Hippocampal formation (tissue), 2 donors: ENCODE data around the gene PPP1R12C.
"Not testable (repeated sequence)": the region's sequence is repeated elsewhere in the genome, so short reads cannot be mapped to it uniquely, and the experiment has no call there.

Experiments
- DNase-seq, 2 donors: peaks; one replicate each; lab custom pipeline; 2025; lab: John Stamatoyannopoulos, UW

PPP1R12C gene

DNA sequence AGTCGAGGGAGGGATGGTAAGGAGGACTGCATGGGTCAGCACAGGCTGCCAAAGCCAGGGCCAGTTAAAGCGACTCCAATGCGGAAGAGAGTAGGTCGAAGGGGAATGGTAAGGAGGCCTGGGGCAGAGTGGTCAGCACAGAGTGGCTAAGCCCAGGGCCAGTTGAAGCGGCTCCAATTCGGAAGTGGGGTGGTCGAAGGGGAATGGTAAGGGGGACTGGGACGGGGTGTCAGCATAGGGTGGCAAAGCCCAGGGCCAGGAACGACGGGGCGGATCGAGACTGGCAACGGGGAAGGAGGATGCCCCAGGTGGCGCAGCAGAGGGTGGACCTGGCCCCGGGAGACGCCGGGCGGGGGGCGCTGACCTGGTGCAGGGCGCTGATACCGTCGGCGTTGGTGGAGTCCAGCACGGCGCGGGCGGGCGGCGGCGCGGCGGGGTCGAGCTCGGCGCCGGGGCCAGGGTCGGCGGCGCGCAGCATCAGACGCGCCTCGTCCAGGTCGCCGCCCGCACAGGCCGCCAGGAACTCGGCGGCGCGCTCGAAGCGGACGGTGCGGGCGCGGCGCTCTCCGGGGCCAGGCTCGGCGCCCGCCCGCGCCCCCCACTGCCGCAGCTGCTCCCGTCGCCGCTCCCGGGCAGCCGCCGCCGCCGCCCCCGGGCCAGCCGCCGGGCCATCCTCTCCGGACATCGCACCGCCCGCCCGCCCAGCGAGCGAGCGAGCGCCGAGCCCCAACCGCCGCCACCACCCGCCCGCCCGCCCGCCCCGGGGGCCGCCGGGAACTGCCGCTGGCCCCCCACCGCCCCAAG lies at the start of gene PPP1R12C:
PPP1R12C (minus strand) TSS at position 779 of the 804 bp plus-strand sequence; CDS start at position 685, 94 bp downstream.
- DNase-seq: no peak

DNA sequence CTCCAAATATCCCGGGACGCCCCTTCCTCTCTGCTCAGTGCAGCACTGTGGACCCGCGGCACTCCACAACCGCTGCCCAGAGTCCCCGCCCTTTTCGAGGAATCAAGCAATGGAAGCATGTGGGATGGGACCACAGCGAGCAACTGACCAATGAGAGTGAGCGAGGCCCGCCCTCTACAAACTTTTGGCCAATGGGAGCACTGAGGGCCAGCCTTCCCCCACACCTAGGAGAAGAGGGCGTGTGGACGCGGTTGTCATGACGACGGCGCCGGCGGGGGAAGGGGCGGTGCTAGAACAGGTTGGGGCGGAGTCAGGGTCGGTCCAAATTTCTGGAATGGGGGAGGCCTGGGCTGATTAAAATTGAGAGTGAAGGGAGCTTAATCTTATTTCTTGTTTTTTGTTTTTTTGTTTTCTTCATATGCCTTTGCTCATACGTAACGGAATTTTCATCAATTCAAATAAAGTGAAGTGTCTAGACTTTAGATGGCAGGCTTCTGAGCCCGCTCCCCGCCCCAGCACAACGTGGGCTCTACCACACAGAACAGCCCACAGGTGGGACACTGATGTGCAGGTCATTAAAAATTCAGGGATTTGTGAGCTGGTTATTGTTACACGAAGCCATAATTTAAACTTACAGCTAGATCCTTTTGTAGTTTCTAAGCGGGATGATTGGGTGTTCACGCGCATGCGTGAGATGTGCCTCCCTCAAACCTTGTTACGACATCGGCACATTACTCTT lies 49.3 kb upstream of the PPP1R12C start, which contains the start of gene DNAAF3:
DNAAF3 (minus strand) TSS at position 84 of the 739 bp plus-strand sequence. CDS start 200 bp downstream, outside the sequence.
- DNase-seq: peak; percentile 80 to 84

DNA sequence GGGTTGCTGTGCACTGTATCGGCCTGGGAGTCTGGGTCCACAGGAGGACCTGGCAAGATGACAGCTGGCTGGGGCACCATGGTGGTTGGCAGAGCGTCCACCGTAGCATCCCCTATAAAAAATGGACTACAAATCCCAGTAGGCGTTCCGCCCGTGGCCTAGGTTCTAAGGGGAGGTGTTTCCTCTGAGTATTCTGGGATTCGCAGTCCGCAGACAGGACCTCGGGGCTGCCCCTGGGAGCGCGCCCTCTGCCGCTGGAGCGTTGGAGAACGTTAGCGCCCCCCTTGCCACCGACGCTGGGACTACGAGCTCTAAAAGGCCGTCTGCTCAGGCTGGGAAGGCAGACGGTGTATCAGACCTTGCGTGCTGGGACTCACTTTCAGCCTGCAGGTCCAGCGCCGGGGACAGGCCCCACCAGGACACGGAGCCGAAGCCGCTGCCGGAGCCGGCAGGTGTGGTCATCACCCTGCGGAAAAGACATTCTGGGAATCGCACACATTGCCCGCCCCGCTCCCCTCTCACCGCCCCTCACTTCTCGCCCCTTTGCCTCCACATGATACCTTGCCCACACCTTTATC lies 48.6 kb upstream of the PPP1R12C start:
- no peak for DNase-seq

DNA sequence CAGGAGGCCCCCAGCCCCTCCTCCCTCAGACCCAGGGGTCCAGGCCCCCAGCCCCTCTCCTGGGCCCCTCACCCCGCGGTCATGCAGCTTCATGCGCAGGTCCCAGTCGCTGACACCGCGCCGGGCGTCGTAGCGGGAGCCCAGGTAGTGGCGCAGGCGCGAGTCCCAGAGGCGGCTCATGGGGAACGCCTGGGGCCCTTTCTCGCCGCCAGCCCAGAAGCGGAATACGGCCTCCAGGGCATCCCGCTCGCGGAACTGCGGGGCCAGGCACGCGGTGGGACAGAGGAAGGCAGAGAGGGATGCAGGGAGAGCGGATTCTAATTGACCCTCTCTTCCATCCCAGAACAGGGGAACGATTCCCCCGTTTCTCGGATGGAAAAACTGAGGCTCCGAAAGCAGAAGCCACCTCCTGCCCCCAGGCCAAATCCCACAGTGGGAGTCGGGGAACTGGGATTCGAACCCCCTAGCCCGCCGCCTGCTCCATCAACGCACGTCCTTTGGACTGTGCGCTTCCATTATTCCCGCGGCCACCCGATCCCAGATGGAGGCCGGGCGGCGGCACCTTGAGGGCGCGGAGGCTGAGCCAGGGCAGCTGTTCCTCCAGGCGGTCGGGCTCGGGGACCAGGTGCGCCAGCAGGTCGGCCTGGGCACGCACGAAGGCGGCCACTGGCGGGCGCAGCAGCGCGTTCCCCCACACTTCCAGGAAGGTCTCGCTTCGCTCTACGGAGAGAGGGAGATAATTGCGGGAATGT lies 44.3 kb upstream of the PPP1R12C start:
- no peak for DNase-seq

DNA sequence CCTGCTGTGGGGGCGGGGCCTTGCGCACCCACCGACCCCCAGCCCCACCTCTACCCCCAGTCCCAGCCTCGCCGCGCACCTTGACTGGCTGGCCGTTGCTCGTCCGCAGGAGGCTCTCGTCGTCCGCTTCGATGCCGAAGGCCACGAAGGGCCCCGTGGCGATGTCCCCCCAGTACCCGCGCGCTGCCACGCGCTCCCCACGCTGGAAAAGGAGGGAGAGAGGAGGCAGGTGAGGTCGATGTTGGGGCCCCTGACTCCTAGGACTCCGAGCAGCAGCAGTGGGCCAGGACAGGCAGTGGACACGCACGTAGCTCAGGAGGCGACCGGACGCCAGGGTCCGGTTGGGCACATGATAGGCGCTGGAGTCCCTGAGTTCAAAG lies 43.5 kb upstream of the PPP1R12C start:
- no peak for DNase-seq

DNA sequence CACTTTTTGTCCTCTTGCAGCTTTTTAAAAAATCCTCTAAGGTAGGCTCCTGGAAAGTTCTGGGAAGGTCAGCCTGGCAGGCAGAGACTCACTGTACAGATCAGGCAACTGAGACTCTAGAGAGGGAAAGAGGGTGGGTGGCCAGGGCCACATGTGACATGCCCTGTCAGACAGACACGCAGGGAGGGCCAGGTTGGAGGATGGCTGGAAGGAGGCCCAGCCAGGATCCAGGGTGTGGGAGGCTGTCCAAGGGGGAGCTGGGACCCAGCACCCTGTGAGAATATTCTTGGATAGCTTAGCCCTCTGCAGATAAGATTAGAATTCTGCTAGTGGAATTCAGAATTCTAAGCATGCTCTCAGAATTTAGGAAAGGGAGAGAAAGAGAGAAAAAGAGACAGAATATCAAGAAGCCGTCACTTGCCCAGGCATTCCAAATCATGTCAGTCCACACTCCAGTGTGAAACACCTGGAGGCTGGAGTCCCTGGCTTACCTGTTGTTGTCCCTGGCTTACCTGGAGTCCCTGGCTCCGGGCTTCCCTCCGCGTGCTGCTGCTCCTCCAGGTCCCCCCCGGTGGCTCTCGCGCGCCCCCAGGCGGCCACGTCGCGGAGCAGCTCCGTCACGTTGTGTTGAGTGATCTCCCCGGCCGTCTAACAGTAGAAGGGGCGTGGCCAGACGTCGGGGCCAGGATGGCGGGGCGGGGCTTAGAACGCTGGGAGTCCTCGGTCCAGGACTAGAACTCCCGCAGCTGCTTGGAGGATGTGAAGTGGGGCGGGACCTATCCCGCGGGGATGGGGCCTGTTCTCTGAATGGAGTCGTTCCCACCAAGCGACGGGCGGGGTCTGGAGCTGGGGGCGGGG lies 42.9 kb upstream of the PPP1R12C start:
- peak; percentile 10 for DNase-seq

DNA sequence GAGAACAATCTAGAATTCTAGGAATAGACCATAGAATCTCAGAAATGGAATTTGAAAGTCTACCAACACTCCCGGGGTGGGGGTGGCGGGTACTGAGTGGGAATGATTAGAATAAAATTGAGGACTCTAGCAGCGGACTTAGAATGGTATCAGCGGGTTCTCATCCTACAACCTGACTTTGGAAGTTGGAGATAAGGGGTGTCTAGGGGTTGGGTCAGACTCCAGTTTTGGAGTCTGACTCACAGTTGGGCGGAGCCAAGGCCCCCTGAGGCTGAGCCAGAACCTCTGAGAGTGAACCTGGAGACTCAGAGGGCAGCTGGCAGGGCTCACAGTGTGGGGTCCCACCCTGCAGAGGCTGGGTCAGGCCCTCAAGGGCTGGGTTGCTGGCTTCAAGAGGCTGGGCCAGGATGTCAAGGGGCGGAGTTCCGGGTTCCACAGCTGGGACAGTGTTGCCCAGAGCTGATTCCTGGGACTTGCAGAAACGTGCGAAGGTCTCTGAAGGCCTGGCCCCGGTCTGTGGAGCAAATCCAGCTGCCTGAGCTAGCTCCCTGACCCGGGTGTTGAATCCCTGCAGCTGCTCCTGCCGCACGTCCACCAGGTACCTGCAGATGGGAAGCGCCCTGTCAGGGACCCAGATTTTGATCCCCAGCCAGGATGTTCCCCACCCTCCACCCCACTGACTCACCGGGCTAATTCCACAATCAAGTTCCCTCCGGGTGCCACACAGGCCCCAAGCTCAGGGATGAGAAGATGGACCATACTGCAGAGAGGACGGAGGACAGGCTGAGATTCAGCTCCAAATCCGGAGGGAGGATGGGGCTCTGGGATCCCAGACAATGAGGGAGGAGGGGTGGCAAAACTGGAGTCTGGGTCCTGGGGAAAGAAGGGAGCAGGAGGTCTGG lies 41.7 kb upstream of the PPP1R12C start:
- no peak for DNase-seq

DNA sequence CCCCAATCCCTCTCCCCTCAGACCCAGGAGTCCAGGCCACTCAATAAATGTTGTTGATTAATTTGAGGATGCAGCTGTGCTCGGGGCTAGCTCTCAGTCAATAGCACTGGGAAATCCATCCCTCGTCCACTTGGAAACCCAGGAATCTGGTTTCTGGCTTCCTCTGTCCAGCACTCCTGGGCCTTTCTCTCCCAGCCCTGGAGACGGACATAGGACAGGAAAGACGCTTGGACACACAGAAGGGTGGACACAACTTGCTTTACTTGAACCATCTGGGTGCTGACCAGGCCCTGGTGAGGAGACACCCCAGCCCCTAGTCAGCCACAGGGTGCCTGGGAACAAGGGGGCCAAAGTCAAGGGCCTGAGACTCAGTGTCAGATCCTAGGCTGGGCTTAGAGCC lies 41.0 kb upstream of the PPP1R12C start:
- no peak for DNase-seq

DNA sequence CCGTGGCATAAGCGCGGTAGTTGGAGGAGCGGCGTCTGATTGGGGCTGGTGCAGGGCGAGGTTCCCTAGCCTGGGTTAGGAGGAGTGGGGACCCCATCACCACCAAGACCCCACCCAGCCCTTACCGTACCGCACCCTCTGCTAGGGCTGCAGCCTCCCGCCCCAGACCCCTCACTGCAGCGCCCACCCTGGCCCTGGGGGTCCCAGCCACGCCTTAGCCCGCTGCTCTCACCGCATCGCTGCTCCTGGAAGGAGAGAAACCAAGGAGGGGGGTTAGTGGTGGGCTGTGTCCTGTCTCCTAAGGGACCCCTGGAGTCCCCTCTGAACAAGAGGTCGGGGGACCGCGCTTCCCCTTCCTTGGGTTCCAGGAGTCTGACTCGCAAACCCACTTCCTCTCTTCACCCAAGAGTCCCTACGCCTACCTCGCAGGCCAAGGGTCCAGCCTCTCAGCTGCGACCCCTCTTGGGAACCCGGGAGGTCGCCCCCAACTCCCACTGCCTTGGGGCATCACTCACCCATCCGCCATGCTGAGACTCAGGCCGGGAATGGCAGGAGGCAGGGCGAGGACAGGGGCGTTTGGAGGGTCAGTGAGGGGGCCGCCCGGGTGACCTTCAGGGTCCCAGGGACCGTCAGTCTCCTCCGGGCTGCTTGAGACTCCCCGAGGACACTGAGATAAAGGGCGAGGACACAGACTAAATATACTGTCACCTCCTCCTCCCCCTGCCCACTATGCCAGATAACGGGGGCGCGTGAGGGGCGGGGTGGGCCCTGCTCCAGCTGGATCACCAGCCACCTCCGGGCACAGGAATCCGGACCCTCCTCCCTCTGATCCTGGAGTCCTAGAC lies 39.8 kb upstream of the PPP1R12C start, which contains the start of gene TNNI3:
TNNI3 (minus strand) TSS at position 669 of the 845 bp plus-strand sequence; CDS start at position 526, 143 bp downstream.
- DNase-seq: no peak

DNA sequence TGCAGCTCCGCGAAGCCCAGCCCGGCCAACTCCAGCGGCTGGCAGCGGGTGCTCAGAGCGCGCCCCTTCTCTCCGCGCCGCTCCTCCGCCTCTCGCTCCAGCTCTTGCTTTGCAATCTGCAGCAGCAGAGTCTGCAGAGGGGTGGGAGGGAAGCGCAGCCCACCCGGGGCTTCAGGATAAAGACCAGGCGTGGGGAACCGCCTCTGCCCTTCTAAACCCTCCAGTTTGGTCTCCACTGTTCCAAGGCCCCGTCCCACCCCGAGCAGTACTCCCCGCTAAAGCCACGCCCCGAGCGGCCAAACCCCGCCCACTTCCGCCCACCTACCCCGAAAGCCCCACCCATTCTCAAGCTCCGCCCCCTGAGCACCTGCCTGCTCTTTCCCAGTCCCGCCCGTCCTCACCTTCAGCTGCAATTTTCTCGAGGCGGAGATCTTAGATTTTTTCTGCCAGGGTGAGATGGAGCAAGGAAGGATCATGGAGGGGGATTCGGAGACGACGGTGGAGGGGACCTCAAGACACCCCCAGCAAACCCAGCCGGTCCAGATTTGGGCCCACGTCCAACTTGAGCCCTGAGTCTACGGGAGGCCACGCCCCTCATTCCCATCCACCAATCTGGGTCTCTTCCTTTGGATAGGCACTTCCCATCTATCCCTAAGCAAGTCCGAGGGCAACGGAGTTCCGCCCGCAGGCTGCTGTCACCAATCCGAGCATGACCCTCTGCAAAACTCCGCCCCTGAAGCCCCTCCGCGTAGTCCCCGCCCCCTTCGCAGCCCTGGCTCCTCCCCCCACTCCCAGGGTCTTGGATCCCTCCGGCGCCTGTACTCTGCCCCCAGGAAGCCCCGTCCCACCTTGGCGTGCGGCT lies 39.0 kb upstream of the PPP1R12C start:
- DNase-seq: no peak

DNA sequence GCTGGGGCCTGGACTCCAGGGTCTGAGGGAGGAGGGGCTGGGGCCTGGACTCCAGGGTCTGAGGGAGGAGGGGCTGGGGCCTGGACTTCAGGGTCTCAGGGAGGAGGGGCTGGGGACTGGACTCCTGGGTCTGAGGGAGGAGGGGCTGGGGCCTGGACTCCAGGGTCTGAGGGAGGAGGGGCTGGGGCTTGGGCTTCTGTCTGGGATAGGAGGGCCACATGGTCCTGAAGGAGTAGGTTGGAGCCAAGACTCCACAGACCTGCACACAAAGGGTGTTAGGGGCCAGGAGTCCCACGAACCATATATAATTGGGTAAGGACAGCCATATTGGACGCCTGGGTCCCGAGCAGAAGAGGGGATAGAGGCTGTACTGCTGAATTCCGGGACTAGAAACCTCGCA lies 38.3 kb upstream of the PPP1R12C start:
- DNase-seq: not testable (repeated sequence)

DNA sequence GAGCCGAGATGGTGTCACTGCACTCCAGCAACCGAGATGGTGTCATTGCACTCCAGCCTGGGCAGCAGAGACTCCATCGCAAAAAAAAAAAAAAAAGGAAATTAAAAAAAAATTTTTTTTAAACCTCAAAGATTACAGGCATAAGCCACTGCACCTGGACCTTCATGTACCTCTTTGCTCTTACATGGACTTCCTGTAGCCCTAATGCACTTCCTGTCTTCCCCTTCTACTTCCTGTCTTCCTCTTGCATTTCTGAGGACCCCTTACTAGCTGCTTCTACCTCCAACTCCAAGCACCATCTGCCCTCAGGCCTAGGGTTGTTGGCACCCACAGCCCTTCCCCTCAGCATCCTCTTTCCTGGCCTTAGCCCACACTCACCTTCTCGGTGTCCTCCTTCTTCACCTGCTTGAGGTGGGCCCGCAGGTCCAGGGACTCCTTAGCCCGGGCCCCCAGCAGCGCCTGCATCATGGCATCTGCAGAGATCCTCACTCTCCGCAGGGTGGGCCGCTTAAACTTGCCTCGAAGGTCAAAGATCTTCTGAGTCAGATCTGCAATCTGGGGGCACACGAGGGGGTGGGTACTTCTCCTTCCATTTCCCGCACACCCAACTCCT lies 36.3 kb upstream of the PPP1R12C start:
- DNase-seq: no peak

DNA sequence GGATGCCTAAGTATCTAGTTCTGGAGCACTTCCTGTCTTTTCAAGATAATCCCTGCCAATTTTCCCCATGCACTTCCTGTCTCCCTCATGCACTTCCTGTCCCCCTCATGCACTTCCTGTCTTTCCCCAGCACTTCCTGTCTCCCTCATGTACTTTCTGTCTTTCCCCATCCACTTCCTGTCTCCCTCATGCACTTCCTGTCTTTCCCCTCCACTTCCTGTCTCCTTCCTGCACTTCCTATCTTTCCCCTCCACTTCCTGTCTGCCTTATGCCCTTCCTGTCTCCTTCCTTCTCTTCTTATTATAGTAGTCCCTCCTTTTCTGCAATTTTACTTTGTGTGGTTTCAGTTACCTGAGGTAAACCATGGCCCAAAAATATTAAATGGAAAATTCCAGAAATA lies 34.6 kb upstream of the PPP1R12C start:
- no peak for DNase-seq

DNA sequence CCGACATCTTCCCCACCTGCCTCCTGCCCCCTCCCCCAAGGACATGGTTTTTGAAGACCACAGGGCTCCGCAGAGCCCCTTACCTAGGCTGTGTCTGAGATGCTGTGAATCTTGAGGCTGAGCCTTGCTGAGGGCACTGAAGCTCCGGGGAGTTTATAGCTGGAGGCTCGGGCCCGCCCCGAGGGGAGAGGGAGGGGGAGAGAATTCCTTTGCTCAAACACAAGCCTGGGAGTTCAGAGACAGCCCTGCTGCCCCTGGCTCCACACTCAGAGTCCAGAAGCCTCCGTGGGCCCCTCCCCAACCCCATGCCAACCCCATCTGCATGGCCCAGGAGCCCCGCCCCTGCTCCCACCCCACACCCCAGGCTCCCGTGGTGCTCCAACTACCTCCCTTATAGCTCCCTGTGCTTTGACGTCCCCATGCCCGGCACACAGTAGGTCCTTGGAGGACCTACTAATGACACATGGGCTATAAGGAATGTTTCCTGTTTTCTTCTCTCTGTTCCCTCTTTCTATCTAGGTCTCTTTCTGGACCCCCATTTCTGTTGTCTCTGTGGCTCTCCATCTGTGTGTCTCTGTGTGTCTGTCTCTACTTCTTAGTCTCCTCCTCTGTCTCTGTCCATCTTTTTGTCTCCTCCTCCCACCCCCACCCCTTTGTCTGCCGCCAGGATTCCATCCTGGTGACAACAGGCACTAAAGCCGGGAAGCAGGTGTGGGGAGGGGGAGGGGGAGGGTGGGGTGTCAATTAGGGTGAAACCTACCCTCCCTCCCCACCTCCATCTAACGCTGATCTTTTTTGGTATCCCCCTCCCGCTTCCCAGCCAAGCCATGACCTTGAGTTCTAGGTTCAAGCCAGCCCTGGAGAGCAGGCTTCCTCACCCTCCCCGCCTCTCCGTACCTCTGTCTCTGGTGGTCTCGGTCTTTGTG lies 31.9 kb upstream of the PPP1R12C start, which contains the start of gene TNNT1:
TNNT1 (minus strand) TSS at position 129 of the 926 bp plus-strand sequence. CDS start 2,049 bp downstream, outside the sequence.
- DNase-seq: no peak

DNA sequence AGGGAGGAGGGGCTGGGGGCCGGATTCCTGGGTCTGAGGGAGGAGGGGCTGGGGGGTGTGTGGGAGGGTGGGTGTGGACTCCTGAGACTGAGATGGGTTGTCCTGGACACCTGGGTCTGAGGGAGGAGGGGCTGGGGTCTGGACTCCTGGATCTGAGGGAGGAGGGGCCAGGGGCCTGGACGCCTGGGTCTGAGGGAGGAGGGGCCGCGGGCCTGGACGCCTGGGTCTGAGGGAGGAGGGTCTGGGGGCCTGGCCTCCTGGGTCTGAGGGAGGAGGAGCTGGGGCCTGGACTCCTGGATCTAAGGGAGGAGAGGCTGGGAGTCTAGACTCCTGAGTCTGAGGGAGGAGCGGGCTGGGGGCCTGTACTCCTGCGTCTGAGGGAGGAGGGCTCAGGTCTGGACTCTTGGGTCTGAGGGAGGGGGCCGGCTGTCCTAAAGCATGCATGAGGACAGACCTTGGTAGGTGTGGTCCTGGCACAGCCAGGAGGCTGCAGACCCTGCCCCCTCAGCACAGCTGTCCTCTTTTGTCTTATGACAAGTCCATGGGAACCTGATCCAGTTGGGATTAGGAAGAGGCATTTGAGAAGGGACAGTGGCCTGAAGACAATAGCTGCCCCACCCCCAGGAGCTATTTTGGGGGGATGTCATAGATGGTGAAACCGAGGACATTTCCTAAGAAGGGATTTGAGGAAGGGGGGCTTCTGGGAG lies 30.3 kb upstream of the PPP1R12C start:
- DNase-seq: no peak
